GM21576 (cell line): ENCODE data around the gene MIB2.
"Not testable (repeated sequence)": the region's sequence is repeated elsewhere in the genome, so short reads cannot be mapped to it uniquely, and the experiment has no call there.

Source experiments
- ATAC-seq: cut with Tn5 transposase; IDR thresholded peaks from one replicate; pipeline ENCODE4 v1.9.1; 2021; ENCODE audit warnings: mild to moderate bottlenecking, moderate library complexity; ENCODE audit not compliant: unreplicated experiment

The MIB2 gene

DNA sequence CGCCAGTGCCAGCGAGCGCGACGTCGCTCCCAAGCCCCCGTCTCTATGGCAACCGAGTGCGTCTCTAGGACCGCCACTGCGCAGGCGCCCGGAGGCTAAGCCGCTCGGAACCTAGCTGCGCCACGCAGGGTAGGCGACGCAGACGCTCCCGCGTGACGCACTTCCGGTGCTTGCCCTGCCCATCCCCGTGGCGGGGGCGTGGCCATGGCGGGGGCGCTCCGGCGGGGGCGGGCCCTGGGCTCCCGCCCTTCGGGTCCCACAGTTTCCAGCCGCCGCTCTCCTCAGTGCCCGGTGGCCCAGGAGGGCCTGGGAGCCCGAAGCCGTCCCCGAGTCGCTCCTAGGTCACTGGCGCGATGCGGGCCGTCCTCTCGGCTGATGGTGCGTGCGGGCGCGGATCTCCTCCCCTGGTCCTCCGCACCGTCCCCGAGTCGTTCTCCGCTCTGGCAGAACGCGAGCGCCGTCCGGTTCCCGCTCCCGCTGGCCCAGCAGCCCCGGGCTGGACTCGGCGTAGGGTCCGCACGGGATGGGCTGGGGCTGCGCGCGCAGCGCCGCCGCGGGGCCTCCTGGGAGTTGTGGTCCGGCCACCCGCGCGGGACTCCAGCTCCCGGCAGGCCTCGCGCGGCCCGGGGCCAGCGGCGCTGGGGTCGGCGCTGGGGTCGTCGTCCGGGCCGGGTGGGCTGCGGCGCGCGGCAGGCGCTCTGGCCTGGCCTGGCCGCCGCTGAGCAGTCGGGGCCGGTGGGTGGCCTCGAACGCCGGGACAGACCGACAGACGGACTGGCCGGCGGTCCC, at the start of gene MIB2:
MIB2 (plus strand) TSS at position 245 of the 789 bp plus-strand sequence. CDS start 7,953 bp downstream, outside the sequence.
- ATAC-seq, result peak; percentile 82

DNA sequence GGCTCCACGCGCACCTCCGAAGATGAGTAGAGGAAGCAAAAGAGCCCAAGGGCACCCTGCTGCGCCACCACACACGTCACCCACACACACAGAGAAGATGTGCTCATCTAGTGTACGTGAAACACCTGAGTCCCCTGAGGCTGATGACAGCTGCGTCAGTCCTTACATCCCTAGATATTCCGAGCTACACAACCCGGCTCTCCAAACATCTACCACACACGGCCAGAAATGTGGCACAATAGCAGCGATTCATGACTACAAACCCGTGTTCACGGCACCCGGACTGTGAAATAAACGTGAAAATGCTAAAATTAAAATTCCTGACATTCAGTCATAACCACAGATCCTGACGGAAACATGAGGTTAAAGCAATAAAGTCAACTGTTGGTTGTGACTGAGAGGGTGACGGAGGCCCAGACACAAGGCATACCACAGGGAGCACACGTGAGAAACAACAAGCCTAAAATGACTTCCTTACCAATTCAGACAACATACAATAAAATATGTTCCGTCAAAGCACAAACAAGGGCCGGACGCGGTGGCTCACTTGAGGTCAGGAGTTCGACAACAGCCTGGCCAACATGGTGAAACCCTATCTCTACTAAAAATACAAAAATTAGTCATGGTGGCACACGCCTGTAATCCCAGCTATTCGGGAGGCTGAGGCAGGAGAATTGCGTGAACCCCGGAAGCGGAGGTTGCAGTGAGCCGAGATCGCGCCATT, 48.0 kb upstream of the MIB2 start:
- no peak for ATAC-seq

DNA sequence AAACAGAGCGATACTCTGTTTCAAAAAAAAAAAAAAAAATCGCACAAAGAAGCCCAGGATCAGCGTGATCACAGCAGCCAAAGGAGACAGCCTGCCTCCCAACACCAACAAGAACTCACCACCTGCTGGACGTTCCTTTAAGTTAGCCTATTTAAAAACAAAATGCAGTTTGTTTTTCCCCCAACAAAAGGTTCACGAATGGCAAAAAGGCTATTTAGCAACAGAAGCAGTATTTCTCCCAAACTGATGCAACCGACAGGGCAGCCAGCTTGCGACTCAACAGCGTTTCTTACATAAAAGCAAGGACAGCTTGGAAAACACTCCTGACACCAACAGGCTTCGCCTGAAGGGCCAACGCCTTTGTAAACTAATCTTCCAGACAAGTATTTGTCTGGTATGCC, 47.4 kb upstream of the MIB2 start:
- ATAC-seq, result no peak

DNA sequence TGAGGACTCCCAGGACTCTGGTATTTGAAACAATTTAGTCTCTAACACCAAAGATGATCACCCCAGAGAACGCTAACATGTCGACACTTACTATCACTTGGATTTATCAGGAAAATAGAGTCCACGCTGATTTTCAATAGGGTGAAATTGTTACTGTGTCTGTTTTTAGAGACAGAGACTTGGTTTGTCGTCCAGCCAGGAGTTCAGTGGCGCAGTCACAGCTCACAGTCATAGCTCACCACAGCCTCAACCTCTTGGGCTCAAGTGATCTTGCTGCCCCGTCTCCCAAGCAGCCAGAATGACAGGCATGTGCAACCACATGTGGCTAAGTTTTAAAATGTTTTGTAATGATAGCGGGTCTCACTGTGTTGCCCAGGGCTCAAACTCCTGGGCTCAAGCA, 46.0 kb upstream of the MIB2 start:
- no peak for ATAC-seq

DNA sequence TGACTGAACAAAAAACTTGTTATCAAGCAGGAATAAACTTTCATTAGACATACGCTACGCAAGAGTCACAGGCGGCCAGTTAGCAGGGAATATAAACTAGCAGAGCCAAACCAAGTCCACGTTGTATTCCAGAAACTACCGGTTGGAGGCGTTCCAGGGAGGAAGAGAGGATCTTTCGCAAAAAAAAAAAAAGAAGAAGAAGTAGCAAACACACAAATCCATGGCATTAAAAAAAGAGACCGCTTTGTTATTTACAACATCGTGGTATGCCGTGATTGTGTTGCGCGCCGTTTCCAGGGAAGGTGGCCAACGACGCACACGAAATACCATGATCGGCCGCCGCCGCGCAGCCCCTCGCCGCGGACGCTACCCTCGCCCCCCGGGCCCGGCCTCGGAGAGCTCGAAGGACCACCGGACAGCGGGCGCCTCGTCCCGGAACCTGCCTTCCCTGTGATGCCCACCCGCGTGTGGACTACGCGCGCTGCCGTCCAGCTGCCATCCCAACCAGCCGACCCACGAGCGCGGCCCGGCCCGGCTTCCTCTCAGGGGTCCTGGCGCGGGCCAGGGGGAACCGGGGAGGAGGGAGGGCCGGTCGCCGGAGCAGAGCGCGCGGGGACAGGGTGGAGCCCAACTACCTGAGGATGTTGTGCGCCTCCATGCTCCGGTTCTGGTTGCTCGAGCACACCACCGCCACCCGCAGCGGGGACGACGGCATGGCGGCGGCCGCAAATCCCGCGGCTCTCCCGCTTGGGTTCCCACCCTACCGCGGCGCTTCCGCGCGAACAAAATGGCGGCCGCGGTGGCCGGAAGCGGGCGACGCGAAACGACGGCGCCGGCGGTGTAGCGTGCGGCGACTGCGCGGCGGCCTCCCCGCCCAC, 41.2 kb upstream of the MIB2 start:
- peak; percentile 58 for ATAC-seq

DNA sequence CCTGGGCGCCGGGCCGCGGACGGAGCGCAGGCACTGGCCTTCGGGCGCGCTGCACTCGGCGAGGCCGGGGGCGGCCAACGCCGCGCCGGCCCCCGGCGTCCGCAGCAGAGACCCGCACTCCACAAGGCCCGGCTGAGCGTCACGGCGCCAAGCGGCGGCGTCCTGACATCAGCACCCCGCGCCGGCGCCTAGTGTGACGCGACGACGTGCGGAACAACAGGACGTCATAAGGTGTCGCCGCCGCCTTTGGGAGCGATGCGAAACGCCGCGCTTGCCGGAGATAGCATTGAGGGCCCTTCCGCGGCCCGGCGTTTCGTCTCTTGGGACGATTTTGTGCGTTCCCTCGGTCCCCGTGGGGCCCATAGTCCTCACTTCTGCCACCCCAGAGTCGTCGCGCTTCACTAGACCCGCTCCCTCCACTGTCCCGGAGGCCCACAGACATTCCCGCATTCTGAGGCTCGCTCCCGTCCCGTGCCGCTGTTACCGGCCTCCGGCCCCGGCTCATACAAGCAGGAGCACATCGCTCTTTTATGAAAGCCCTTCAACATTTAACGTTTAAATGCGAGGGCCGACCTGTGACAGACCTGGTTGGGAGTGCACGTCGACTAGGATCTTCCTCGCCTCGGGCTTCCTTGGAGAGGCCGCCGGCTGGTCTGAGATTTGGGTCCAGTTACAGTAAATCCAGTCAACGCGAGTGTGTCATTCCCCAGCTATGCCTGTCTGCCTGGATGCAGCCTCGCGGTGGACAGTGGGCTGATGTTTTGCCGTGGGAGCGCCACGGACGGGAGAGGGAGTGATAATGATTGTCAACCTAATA, 40.4 kb upstream of the MIB2 start, which contains the start of gene SSU72:
SSU72 (minus strand) TSS at position 143 of the 817 bp plus-strand sequence. CDS start 306 bp downstream, outside the sequence.
- peak; percentile 71 for ATAC-seq

DNA sequence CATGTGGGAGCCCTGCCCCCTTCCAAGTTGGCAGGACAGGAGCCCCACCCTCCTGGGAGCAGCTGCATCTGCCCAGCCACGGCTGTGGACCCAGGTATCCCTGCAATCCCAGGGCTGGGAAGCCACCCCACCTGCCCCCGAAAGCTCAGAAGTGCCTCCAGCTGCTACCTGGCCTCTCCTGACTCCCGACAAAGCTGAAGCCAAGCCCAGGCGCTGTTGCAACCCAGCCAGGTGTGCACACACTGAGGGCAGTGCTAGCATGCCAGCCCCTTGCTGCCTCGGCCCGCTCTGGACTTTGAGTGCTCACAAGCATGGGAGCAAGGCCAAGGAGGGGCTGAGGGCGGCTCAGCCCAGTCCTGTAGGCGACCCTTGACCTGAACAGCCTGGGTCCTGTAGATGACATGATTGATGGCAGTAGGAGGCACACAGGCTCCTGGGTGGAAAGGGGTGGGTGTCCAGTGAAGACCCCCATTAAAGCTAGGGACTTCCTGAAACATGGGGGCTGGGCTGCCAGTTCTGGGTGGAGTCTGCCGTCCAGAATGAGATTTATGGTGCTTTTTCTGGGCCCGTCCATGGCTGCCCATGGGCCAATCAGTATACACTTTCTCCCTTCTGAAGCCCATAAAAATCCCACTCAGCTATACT, 37.8 kb upstream of the MIB2 start:
- no peak for ATAC-seq

DNA sequence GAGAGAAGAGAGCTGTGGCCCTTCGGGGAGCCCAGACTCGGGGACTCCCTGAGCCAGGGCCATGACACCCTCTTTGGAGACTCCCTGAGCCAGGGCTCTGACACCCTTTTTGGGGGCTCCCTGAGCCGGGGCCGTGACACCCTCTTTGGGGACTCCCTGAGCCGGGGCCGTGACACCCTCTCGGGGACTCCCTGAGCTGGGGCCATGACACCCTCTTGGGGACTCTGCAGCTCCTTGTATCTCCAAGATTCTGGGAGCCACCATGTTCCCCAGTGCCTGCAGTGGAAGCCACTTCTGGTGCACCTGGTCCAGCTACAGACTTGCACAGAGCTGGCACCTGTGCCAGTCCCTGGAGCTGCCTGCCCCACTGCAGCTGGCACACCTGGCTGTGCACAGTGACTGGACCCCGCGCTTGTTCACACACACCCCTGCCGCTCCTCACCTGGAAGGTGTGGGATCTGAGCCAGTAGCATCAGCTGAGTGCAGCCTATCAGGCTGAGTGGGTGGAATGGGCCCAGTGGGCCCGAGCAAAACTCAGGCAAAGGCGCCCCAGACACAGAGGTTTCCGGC, 36.8 kb upstream of the MIB2 start:
- ATAC-seq, result no peak

DNA sequence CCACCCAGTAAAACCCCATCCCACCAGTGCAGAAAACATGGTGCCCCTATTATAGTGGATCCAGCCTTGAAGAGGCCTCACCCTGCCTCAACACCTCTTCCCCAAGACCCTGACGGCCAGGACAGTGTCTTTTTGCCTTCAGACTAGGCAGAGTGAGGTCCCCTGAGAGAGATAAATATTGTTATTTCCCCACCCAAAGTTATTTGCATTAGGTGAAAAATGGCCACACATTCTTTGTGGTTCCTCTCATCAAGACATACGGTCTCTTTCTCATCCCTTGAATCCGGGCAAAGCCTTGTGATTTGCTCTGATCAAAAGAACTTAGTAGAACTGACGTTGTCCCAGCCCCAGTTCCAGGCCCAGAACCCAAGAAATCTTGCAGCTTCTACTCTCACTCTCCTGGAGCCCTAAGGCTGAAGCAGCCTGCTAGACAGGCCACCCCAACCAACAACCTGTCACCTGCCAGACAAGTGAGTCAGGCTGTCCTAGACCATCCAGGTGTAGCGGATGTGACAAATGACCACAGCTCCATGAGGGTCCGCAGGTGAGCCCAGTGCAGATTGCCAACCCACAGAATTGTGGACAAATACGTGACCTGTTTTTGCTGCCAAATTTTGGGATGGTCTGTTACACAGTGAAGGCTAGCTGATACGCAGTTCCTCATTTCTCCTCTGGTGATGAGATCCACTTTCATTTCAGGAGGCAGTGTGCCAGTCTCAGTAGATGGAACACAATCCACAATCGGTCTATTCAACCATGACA, 32.5 kb upstream of the MIB2 start:
- ATAC-seq, result no peak

DNA sequence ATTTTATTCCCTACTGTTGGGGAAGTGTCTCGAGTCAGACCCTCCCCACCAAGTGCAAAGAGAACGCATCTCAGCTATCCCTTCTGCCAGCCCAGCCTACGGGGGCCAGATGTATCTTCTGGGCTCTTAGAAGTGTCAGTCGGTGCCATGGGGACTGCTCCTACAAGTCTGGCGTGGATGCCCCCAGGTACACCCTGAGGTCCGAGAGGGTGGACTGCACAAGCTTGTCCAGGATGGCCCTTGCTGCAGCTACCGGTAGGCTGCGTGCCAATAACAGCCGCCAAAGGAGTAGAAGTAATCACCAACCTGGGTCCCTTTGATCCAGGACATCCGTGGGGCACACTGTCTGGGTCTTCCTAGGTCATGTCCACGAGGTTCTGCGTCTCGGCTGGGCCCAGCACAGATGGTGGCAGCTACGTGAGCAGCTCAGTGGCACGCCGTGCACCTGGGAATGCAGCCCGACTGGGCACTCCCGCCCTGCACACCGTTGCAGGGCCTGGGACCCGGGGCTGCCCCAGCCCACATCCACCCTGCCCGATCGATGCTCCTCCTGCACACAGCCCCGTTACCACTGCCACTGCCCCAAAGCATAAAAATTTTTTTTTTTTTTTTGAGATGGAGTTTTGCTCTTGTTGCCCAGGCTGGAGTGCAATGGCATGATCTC, 31.8 kb upstream of the MIB2 start:
- no peak for ATAC-seq

DNA sequence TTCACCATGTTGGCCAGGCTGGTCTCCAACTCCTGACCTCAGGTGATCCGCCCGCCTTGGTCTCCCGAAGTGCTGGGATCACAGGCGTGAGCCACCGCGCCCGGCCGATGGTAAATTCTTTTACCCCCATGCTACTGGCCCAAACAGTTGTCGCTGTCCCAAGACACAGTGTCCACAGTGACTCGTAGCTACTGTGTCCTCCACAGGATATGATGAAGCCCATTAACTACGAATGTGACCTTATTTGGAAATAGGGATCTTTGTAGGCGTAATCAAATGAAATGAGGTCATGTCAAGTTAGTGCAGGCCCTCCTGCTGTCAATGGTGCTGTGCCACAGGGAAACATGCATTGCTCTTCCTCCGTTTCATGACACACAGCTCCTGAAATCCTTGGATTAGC, 23.8 kb upstream of the MIB2 start:
- ATAC-seq, result no peak

DNA sequence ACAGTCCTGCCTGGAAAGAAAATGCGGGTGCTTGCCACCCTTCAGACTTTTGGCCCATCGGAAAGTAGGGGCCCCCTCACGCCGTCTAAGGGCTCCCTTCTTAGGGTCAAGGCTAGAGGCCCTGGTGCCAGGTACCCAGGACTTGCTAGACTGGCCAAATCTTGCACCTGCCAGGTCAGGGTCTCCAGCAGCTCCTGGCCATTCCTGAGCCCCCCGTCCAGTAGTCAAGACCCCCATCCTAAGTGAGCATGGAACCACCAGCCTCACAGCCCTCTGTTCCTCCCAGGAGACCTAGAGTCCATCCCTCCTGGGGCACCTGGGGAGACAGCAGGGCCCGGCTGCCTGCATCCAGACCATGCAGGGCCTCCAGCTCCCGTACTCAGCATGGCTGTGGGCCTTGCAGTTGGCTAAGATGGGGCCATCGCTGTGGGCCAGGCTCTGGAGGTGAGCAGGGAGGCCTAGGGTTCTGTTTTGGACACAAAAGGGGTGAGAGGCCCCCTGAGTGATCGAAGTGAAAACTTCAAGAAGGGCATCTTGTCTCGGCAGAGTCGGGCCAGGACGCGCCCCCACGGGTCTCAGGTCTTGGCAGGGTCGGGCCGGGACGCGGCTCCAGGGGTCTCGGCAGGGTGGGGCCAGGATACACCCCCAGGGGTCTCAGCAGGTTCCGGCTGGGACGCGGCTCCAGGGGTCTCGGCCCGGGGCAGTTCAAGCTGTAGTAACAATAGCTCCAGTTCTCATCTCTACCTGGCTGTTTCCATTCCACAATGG, 21.3 kb upstream of the MIB2 start:
- no peak for ATAC-seq

DNA sequence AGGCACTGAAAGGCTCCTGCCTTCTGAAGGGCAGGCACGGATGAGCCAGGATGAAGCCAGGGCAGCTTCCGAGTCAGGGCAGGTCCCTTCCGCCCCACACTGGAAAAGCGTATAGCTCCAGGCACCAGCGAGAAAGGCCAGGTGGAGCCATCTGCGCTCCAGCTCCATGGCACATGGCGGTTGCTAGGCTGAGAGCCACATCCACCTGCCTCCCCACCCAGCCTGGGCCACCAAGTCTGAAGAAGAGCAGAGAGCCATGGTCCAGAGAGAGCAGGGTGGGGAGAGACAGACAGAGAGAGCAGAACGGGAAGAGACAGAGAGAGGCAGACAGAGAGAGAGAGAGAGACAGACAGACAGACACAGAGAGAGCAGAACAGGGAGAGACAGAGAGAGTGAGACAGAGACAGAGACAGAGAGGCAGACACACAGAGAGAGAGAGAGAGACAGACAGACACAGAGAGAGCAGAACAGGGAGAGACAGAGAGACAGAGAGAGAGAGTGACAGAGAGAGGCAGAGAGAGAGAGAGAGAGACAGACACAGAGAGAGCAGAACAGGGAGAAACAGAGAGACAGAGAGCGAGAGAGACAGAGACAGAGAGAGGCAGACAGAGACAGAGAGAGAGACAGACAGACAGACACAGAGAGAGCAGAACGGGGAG, 20.6 kb upstream of the MIB2 start:
- no peak for ATAC-seq

DNA sequence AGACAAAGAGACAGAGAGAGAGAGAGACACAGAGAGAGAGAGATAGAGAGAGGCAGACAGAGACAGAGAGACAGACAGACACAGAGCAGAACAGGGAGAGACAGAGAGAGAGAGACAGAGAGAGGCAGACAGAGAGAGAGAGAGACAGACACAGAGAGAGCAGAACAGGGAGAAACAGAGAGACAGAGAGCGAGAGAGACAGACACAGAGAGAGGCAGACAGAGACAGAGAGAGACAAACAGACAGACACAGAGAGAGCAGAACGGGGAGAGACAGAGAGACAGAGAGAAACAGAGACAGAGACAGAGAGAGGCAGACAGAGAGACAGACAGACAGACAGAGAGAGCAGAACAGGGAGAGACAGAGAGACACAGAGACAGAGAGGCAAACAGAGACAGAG, 20.0 kb upstream of the MIB2 start:
- not testable (repeated sequence) for ATAC-seq

DNA sequence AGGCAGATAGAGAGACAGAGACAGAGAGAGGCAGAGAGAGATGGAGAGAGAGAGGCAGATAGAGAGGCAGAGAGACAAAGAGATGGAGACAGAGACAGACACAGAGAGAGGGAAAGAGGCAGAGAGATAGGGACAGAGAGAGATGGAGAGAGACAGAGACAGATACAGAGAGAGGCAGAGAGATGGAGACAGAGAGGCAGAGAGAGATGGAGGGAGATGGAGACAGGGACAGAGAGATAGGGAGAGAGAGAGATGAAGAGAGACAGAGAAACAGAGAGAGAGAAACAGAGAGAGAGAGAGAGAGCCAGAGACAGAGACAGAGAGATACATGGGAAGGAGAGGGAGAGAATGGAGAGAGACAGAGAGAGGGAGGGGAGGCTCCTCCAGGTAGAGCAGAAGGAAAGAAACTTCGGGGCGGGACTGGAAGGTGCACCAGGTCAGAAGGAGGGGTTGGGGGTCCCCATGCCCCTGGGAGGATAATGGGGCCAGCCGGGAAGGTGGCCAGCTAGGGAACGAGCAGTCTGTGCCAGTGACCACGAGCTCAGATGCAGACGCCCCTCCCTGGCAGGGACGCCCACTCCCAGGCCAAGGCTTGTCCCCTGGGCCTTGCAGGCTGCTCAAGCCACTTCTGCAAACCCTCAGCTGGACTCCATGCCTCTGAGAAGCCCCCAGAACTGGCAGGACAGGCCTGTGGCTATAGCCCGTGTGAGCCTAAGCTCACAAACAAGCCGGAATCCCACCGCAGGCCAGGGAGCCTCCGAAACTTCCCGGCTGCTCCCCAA, 18.6 kb upstream of the MIB2 start:
- ATAC-seq, result no peak

DNA sequence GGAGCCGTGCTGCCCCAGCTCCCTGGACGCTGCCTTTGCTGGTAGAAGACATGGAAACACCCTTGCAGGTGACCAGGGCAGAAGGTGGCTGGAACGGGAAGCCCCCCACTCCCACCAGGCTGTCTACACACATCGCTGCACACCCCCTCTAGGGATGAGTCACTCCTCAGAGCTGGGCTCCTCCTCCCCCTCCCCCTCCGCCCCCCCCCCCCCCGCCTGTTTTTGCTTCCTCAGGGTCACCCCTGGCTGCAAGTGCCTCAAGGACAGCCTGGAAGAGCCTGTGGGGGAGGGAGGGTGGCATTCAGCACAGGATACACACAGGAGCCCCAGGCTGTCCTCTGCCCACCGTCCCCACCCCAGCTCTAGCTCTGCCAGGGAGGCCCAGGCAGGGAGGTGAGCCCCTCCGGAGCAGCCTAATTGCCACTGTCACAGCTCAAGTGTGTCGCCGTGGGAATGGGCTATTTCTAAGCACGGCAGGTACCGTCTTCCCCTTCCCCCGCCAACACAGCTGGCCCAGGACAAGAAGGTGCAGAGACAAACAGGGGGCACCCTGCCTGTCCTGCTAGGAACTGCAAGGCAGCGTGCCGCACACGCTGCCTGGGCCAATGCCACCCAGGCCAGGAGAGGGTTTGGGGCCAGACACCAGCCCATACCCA, 17.9 kb upstream of the MIB2 start:
- ATAC-seq, result no peak
